Activated T-cell treated with anti-CD3 and anti-CD28 coated beads for 24 hours (primary cell): Measurements from ENCODE around the gene SOS2.

Experiments used
- DNase-seq: peaks from one replicate; pipeline ENCODE4 v3.0.0-alpha.2; 2020; ENCODE audit warnings: low read depth

The SOS2 gene

DNA sequence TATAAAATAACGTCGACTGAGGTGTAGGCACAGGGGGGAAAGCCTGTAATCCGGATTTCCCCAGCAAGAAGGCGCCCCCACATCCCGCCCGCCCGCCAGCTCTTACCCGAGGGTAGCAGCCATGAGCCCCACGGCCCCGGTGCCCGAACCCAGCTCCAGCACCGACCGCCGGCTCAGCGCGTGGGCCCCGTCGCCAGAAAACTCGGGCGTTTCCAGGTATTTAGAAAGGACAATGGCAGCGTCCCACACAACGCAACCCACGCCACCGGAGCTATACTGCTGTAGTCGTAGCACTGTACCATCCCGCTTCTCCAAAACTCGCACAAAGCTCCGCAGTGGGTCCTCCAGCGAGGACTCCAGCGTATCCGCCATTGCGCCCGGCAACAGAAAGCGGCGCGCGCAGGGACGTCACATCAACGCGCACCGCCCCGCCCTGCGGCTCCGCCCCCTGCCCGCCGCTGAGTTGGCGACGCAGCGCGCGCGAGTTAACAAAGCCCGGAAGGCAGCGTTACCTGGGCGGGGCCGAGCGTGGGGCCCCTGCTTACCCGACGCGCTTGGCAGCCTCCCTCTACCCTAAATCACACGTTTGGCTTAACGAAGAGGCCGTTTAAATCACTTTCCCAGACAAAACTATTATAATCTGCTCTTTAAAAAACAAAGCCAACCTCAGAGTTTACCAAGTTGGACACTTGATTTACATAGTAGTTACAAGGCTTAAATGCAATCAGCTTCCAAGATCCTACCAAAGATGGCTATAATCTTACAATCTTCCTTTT is 115.0 kb downstream of the SOS2 start, which contains the start of gene VCPKMT:
Gene VCPKMT, minus strand, starts transcription at position 392 of the 776 bp plus-strand sequence. Its CDS starts 20 bp downstream, at position 372.
- DNase-seq, result peak; percentile 93

DNA sequence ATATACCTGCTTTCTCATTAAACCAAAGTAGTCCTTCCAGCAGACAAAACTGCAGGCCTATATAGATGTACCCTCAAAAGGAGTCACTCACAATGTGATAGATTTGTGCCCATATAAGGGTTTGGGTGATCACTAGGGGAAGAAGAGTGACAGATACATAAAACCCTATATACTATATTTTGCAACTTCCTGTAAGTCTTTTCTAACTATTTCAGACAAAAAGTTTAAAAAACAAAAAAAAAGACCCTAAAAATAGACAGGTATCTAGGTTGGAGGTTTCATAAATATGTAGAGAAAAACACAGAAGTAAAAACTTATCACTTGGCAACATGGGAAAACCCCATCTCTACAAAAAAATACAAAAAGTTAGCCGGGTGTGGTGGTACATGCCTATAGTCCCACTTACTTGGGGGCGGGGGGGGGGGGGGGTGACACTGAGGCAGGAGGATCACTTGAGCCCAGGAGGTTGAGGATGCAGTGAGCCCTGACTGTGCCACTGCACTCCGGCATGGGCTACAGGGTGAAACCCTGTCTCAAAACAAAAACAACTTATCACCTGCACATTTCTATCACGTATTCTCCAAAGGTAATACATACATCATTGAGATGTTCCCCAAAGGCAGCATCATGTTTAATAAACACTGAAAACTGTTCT is 117.9 kb downstream of the SOS2 start:
- no peak for DNase-seq

- DNase-seq, result no peak
Measured at GRCh38 chr14:50110323-50111037, 120.9 kb downstream of the SOS2 start.

DNA sequence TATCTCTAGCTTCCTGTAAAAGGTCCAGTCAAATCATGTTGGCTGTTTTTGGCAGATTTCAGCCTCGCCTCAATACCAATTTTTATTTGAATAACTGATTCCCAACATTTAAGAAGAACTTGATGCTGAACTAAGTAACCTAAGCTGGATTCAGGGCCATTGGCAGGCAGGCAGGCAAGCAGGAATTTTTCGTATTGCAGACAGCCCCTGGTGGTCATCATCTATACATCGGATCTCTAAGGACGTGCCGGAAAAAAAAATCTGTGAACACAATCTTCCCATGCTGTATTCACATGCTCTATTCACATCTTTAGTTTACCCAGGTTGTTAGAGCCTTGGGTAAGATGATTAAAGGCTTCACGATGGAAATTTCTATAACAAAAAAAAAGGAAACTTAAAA is 122.0 kb downstream of the SOS2 start:
- no peak for DNase-seq

DNA sequence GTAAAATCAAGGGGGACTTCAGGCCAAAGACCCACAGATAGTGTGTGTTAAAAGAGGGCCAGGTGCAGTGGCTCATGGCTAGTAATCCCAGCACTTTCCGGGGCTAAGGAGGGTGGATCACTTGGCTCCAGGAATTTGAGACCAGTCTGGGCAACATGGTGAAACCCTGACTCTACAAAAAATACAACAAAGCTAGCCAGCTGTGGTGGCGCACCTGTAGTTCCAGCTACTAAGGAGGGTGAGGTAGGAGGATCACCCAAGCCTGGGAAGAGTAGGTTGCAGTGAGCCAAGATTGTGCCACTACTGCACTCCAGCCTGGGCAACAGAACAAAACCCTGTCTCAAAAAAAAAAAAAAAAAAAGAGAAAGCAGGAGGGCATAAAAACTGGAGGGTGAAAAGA is 123.5 kb downstream of the SOS2 start:
- no peak for DNase-seq

GRCh38 chr14:50106178-50106577 is 125.2 kb downstream of the SOS2 start:
- DNase-seq, result no peak

- no peak for DNase-seq
Measured at GRCh38 chr14:50103558-50103957, 127.8 kb downstream of the SOS2 start.

DNA sequence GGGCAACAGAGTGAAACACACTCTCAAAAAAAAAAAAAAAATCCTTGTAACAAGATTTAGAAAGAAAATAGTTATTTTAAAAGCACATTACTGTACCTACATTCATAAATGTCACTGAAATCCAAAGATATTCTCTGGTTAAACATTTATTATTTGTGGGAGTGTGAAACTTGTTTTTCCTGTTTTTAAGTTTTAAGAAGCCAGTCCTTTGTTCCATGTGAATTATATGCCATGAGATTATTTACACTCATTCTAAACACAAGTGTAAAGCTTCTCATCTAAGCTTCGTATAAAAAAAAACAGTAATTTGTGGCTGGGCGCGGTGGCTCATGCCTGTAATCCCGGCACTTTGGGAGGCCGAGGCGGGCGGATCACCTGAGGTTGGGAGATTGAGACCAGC is 130.0 kb downstream of the SOS2 start:
- DNase-seq, result no peak

DNA sequence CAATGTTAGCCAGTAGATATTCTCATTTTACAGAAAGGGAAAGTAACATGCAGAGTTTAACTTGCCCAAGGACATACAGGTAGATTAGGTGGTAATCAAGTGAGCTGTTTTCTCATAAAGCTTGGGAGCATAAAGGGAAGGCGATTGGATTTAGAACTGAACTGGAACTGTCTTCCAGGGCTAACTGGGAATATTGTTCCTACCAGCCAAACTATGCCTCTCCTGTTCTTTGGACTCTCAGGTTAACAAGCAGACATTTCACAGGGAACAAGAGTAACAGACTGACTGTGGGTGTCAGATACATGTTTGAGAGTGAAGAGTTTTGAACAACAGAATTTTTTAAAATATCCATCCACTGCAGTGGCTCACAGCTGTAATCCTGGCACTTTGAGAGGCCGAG is 130.6 kb downstream of the SOS2 start:
- DNase-seq, result no peak

GRCh38 chr14:50099335-50099734 is 132.0 kb downstream of the SOS2 start:
- DNase-seq, result no peak

GRCh38 chr14:50095895-50096294 is 135.5 kb downstream of the SOS2 start:
- no peak for DNase-seq

DNA sequence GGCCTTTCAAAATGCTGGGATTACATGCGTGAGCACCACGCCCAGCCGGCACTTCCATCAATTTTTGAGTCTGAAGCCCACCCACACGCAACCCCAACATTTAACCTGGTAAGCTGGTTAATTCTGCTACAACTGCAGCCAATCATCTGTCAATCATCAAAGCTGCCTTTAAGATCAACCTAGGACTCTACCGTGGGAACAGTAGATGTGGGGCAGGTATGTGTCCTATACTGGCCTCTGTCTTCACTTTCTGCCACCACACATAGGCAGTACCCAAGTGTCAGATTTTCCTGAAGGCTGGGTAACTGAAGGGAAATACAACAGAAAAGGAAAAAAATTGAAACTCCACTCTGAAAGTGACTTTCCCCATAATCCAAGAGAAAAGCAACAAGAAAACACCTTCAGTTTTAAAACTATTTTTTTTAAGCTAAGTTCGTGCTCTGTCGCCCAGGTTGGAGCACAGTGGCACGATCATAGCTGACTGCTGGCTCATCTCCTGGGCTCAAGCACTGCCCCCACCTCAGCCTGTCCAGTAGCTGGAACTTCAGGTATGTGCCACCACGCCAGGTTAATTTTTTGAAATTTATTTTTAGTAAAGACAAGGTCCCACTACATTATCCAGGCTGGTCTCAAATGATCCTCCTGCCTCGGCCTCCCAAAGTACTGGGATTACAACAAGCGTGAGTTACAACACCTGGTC is 137.2 kb downstream of the SOS2 start:
- DNase-seq, result no peak

GRCh38 chr14:50093496-50093895 is 137.9 kb downstream of the SOS2 start:
- DNase-seq, result no peak

GRCh38 chr14:50092006-50092555 is 139.3 kb downstream of the SOS2 start:
- DNase-seq, result no peak

DNA sequence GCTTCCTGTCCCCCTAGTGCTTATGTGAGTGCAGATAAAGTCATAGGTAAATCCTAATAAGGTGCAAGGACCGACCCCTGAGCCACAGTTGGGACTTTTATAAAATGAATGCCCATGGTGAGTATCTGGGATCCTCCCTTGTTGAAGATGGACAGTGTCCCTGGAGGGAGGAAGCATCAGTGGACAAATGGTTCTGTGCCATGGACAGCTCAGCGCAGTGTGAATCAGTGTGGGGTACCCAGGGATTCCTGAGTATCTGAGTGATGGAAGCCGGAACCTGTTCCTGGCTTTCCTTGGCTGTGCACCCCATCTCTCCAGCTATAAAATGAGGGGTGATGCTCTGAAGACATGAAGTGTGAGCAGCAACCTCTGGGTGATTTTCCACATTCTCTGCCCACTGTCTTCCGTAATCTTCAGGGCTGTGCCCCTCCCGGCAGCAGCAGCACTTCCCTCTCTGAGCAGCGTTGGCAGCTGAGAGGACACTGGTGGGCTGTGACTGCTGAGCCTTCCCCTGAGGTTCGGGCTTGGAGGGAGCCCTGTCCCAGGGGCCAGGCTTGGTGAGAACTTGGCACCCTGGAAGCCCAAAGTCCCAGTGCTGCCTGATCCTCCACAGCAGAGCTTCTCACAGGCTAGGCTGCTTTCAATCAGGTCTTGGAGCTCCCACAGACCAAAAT is 140.0 kb downstream of the SOS2 start:
- DNase-seq, result no peak

DNA sequence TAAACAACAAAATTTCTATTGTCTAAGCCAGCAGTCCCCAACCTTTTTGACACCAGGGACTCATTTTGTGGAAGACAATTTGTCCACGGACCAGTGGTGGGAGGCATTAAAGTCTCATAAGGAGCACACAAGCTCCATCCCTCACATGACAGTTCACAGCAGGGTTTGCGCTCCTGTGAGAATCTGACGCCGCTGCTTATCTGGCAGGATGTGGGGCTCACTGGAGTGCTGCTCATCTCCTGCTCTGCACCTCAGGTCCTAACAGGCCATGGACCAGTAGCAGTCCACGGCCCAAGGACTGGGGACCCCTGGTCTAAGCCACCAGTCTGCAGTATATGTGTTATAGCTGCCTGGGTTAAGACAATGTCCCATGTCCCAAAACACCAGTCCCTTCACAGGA is 142.2 kb downstream of the SOS2 start:
- DNase-seq, result no peak

DNA sequence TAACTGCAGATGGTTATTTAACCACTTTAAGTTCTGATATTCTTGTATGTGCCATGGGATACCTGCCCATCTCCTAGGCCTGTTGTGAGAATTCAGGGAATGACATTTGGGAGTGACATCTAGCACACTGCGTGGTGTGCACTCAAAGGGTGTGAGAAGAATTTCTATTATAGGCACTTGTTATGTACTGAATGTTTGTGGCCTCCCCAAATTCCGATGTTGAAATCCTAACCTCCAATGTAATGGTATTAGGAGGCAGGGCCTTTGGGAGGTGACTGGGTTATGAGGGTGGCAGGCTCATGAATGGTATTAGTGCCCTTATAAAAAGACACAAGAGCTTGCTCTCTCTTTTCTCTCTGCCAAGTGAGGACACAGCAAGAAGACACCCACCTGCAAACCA is 142.6 kb downstream of the SOS2 start:
- no peak for DNase-seq

GRCh38 chr14:50088117-50088515 is 143.3 kb downstream of the SOS2 start:
- no peak for DNase-seq

DNA sequence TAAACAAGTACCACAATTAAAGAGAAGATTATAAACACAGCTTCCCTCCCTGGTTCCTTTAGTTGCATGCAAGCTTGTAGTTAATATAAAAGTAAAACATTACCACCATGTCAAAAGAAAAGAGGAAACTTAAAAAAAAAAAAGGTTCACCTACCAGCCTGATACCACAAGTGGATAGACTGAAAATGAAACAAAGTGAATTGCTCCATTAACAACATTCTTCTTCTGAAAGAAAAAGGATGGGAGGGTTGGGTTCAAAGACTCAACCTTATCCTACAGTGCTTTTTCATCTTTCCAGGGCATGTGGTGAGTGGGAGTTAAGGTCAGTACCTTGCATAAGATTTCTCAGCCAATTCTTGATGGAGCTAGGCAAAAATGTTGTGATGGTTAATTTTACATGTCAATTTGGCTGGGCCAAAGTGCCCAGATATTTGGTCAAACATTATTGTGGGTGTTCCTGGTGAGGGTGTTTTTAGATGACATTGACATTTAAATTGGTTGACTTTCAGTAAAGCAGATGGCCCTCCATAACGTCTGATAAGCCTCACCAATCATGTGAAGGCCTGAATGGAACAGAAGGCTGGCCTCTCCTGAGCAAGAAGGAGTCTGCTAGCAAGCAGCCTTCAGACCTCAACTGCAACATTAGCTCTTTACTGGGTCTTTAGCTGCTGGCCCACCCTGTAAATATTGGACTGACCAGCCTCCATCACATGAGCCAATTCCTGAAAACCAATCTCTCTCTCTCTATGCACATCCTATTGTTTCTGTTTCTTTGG is 143.8 kb downstream of the SOS2 start:
- DNase-seq, result no peak

- DNase-seq, result no peak
Measured at GRCh38 chr14:50086321-50086711, 145.1 kb downstream of the SOS2 start.
